SK-N-SH (cell line): ENCODE measurements around the gene MBD4. TPM values are rescaled to one million over a fixed set of nuclear protein-coding genes. Genes with fewer than 3 reads are reported as not detected.

Experiments used
- CTCF ChIA-PET: fragments of 300-600, 350-600 bp; formaldehyde crosslinking; extraction: SDS; loops from one replicate; lab custom pipeline; 2021; lab: Yijun Ruan, JAX
- POLR2A ChIA-PET: fragments of 350-600 bp; sonication (Branson Sonifier 250); formaldehyde crosslinking; extraction: SDS; loops from one replicate; lab custom pipeline; 2020; ENCODE audit warnings: antibody characterized with exemption, inconsistent platforms; lab: Yijun Ruan, JAX
- DNase-seq: peaks from one replicate; pipeline ENCODE4 v3.0.0; 2012
- H2AFZ ChIP-seq: fragments of 200-600 bp; sonication (generic); 2 replicates; pipeline ENCODE4 v1.8.1; 2016; ENCODE audit warnings: antibody characterized with exemption, mild to moderate bottlenecking, low read depth
- H3F3A ChIP-seq: fragments of 200-600 bp; sonication (generic); replicated peaks from 2 replicates; pipeline ENCODE3; 2016; ENCODE audit warnings: antibody characterized with exemption, mild to moderate bottlenecking; ENCODE audit not compliant: insufficient read depth
- H3K27ac ChIP-seq, 2 experiments: fragments of 200-500 bp in 1 of 2; fragments of 200-600 bp in 1 of 2; sonication (Bioruptor generic) in 1 of 2; sonication (generic), shearing (Covaris generic) in 1 of 2; 2 replicates each; pipeline versions ENCODE4 v1.5.1 to v1.6.1; 2014 to 2016; ENCODE audit warnings: low read depth in 2 of 2, inconsistent platforms in 1 of 2, low read length in 1 of 2, mild to moderate bottlenecking in 1 of 2, mixed read lengths in 1 of 2
- H3K27me3 ChIP-seq: fragments of 200-600 bp; sonication (generic), shearing (Covaris generic); 2 replicates; pipeline ENCODE4 v1.6.1; 2016; ENCODE audit warnings: mixed run types; ENCODE audit not compliant: insufficient read depth
- H3K36me3 ChIP-seq, 2 experiments: fragments of 200-500 bp in 1 of 2; fragments of 200-600 bp in 1 of 2; sonication (Bioruptor generic) in 1 of 2; sonication (generic) in 1 of 2; replicated peaks in 1 of 2; 2 replicates each; pipeline versions ENCODE3 to v1.5.1; 2014 to 2016; ENCODE audit warnings: low read length in 1 of 2, mild to moderate bottlenecking in 1 of 2; ENCODE audit not compliant: insufficient read depth in 2 of 2, control insufficient read depth in 1 of 2
- H3K4me1 ChIP-seq, 2 experiments: fragments of 200-500 bp in 1 of 2; fragments of 200-600 bp in 1 of 2; sonication (Bioruptor generic) in 1 of 2; sonication (generic), shearing (Covaris generic) in 1 of 2; 2 replicates each; pipeline versions ENCODE4 v1.5.1 to v1.6.1; 2014 to 2016; ENCODE audit warnings: low read depth in 1 of 2, low read length in 1 of 2, mixed run types in 1 of 2; ENCODE audit not compliant: insufficient read depth in 2 of 2, control insufficient read depth in 1 of 2
- H3K4me2 ChIP-seq: fragments of 200-600 bp; sonication (generic), shearing (Covaris generic); 2 replicates; pipeline ENCODE4 v1.6.1; 2017; ENCODE audit warnings: mixed run types
- H3K4me3 ChIP-seq, 2 experiments: fragments of 200-500 bp in 1 of 2; fragments of 200-600 bp in 1 of 2; sonication (Bioruptor generic) in 1 of 2; sonication (generic), shearing (Covaris generic) in 1 of 2; 2 replicates each; pipeline versions ENCODE4 v1.5.1 to v1.8.1; 2014 to 2016; ENCODE audit warnings: low read depth in 2 of 2, inconsistent platforms in 1 of 2, low read length in 1 of 2, mild to moderate bottlenecking in 1 of 2, mixed read lengths in 1 of 2, moderate library complexity in 1 of 2
- H3K79me2 ChIP-seq: fragments of 200-600 bp; sonication (generic); 2 replicates; pipeline ENCODE4 v1.8.1; 2017; ENCODE audit warnings: mild to moderate bottlenecking; ENCODE audit not compliant: insufficient read depth
- H3K9ac ChIP-seq: fragments of 200-600 bp; sonication (generic); 2 replicates; pipeline ENCODE4 v1.6.1; 2017; ENCODE audit warnings: mixed run types
- H3K9me2 ChIP-seq: fragments of 200-600 bp; sonication (generic); 2 replicates; pipeline ENCODE4 v1.6.1; 2017; ENCODE audit warnings: mixed run types
- H3K9me3 ChIP-seq: fragments of 200-600 bp; sonication (generic); 2 replicates; pipeline ENCODE4 v1.6.1; 2017; ENCODE audit warnings: mixed run types, mild to moderate bottlenecking, moderate library complexity
- H4K20me1 ChIP-seq: fragments of 200-600 bp; sonication (generic); 2 replicates; pipeline ENCODE4 v1.6.1; 2017; ENCODE audit warnings: mild to moderate bottlenecking, mixed run types; ENCODE audit not compliant: insufficient read depth
- CHD2 ChIP-seq: fragments of 150-350 bp; IDR thresholded peaks from 2 replicates; pipeline ENCODE4 v1.6.1; 2018; ENCODE audit warnings: low read length; ENCODE audit not compliant: partially characterized antibody
- FOXJ3 ChIP-seq: sonication (generic); formaldehyde crosslinking; IDR thresholded peaks from 2 replicates; pipeline ENCODE4 v1.5.1; 2020; ENCODE audit warnings: mild to moderate bottlenecking, missing genetic modification reagents
- GATA2 ChIP-seq: sonication (generic); formaldehyde crosslinking; IDR thresholded peaks from 2 replicates; pipeline ENCODE4 v1.5.0; 2020; ENCODE audit warnings: mild to moderate bottlenecking, missing genetic modification reagents
- JUND ChIP-seq: IDR thresholded peaks from 2 replicates; pipeline ENCODE4 v1.4.0; 2012
- MXI1 ChIP-seq: IDR thresholded peaks from 2 replicates; pipeline ENCODE4 v1.6.1; 2012; ENCODE audit warnings: mild to moderate bottlenecking, low read depth, low read length, improper control_type of control experiment
- PBX3 ChIP-seq: IDR thresholded peaks from 2 replicates; pipeline ENCODE4; 2012
- RAD21 ChIP-seq: IDR thresholded peaks from 2 replicates; pipeline ENCODE4 v1.6.1; 2012; ENCODE audit warnings: mild to moderate bottlenecking, low read length
- RCOR1 ChIP-seq: fragments of 150-350 bp; IDR thresholded peaks from 2 replicates; pipeline ENCODE4 v1.6.1; 2017; ENCODE audit warnings: antibody characterized with exemption, low read length
- RFX5 ChIP-seq: IDR thresholded peaks from 2 replicates; pipeline ENCODE4 v1.6.1; 2012; ENCODE audit warnings: mild to moderate bottlenecking, improper control_type of control experiment, low read length
- TCF12 ChIP-seq: IDR thresholded peaks from 2 replicates; pipeline ENCODE4 v1.4.0; 2012
- WGBS: methylation state at CpG from one replicate; pipeline ENCODE4 v1.1.6; 2017; ENCODE audit warnings: low lambda C conversion rate; 5-methylcytosine and 5-hydroxymethylcytosine counted together
- polyA plus RNA-seq, 3 experiments: library from polyadenylated mRNA; depleted of rRNA; stranded (reverse); fragments of >200 nt; gene quantifications; 2 replicates each; pipeline ENCODE4 v1.2.3, GENCODE V29; 2012
- TF ChIP-seq, protein P1 (sequence below): fragments of 200-600 bp; sonication (generic); IDR thresholded peaks from 2 replicates; pipeline ENCODE4 v1.6.1; 2017; ENCODE audit warnings: antibody characterized with exemption, mild to moderate bottlenecking, moderate library complexity

MBD4 gene
- polyA plus RNA-seq, 1 of the 3 experiments (the other 2 are of a cell fraction), result 11.1 TPM

DNA sequence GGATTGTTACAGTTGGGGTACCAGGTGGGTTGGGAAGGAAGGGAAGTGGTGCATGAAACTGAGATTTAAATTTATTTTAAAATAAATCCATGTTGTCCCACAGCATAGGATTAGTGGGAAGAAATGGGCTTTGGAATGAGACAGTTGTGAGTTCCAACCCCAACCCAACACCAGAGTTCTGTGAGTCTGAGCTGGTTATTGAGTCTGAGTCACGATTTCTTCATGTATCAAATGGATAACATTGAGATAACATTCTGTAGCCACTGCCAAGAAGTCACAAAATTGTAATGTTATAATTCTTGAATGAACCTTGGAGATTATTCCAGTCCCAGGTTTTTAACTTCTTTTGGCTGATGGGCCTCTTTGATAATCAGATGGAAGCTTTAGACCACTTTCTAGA lies 14.0 kb upstream of the MBD4 start:
- WGBS, result 83% methylated on average over 1 of the region's 1 CpG

GRCh38 chr3:129449279-129450115 lies 9.7 kb upstream of the MBD4 start:
- H3K9ac ChIP-seq, result no peak overlapping the region
- peaks cover 0 to 3% of the 10 kb centered on the region in 2 experiments; a peak in 2 of 4 replicates for H3K4me1 ChIP-seq
- no peak overlapping the region for H2AFZ ChIP-seq
- H3K36me3 ChIP-seq, result peaks cover 16 to 20% of the 10 kb centered on the region in 2 experiments
- H4K20me1 ChIP-seq, result no peaks in the 10 kb centered on the region
- peaks cover 19% of the 10 kb centered on the region for H3K79me2 ChIP-seq
- DNase-seq, result no peak
- CTCF ChIA-PET, result no interaction called here
- H3K27me3 ChIP-seq, result no peaks in the 10 kb centered on the region
- no peaks in the 10 kb centered on the region for H3K9me2 ChIP-seq
- 90% methylated on average over 5 of the region's 5 CpGs for WGBS
- no peak overlapping the region for H3K4me2 ChIP-seq
- no peaks in the 10 kb centered on the region for H3K9me3 ChIP-seq
- H3F3A ChIP-seq, result peaks cover 3% of the 10 kb centered on the region
- TF ChIP-seq PBX3 (no peak), CHD2 (no peak), JUND (no peak), RAD21 (no peak), RFX5 (no peak), GATA2 (no peak), TCF12 (no peak), MXI1 (no peak), RCOR1 (no peak)
- POLR2A ChIA-PET, result no interaction called here
- no peak overlapping the region for H3K4me3 ChIP-seq
- H3K27ac ChIP-seq, result no peak overlapping the region

More for the DNA sequence above, 14.0 kb upstream of the MBD4 start:
- no peaks in the 10 kb centered on the region for H3K4me1 ChIP-seq
- no peak overlapping the region for H3K4me3 ChIP-seq
- no peak for TF ChIP-seq FOXJ3 (CRISPR knock-in tag)
- TF ChIP-seq, protein P1, sequence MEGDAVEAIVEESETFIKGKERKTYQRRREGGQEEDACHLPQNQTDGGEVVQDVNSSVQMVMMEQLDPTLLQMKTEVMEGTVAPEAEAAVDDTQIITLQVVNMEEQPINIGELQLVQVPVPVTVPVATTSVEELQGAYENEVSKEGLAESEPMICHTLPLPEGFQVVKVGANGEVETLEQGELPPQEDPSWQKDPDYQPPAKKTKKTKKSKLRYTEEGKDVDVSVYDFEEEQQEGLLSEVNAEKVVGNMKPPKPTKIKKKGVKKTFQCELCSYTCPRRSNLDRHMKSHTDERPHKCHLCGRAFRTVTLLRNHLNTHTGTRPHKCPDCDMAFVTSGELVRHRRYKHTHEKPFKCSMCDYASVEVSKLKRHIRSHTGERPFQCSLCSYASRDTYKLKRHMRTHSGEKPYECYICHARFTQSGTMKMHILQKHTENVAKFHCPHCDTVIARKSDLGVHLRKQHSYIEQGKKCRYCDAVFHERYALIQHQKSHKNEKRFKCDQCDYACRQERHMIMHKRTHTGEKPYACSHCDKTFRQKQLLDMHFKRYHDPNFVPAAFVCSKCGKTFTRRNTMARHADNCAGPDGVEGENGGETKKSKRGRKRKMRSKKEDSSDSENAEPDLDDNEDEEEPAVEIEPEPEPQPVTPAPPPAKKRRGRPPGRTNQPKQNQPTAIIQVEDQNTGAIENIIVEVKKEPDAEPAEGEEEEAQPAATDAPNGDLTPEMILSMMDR, result no peak
- H3K4me2 ChIP-seq, result no peak overlapping the region
- no peak overlapping the region for H3K9ac ChIP-seq
- DNase-seq, result no peak
- no peaks in the 10 kb centered on the region for H4K20me1 ChIP-seq
- no peaks in the 10 kb centered on the region for H3K27me3 ChIP-seq
- no peaks in the 10 kb centered on the region; the same call in 1 of the 2 replicates for H3K79me2 ChIP-seq
- no peak overlapping the region for H3K27ac ChIP-seq
- POLR2A ChIA-PET, result no interaction called here
- CTCF ChIA-PET, result no interaction called here
- H2AFZ ChIP-seq, result no peak overlapping the region
- no peaks in the 10 kb centered on the region for H3K9me3 ChIP-seq
- peaks cover 20 to 25% of the 10 kb centered on the region in 2 experiments for H3K36me3 ChIP-seq
- peaks cover 3% of the 10 kb centered on the region for H3F3A ChIP-seq
- H3K9me2 ChIP-seq, result no peaks in the 10 kb centered on the region
